Measurements from ENCODE around the gene NFATC2. TPM values are rescaled to one million over a fixed set of nuclear protein-coding genes. Genes with fewer than 3 reads are reported as not detected.

The NFATC2 gene
- polyA plus RNA-seq, 1 of the 3 experiments (the other 2 are of a cell fraction), result 0.36 TPM

- Histone ChIP-seq H3K9me2 (no peaks in the 10 kb centered on the region), H3K9me3 (no peaks in the 10 kb centered on the region), H3K4me1 (ENCODE audit: control insufficient read depth in 1 of 2, insufficient read depth in 2 of 2, low read depth in 1 of 2, low read length in 1 of 2) (no peaks in the 10 kb centered on the region; a peak in 1 of 4 replicates), H4K20me1 (ENCODE audit: insufficient read depth) (no peaks in the 10 kb centered on the region), H3K27me3 (ENCODE audit: insufficient read depth) (no peaks in the 10 kb centered on the region), H3K36me3 (replicated peaks in 1 of 2; ENCODE audit: control insufficient read depth in 1 of 2, insufficient read depth in 2 of 2, low read length in 1 of 2) (no peaks in the 10 kb centered on the region), H3K4me2 (no peak overlapping the region), H3F3A (replicated peaks; ENCODE audit: insufficient read depth) (peaks cover 7% of the 10 kb centered on the region), H3K4me3 (ENCODE audit: low read depth in 2 of 2, low read length in 1 of 2) (no peak overlapping the region), H3K27ac (ENCODE audit: low read depth in 2 of 2, low read length in 1 of 2) (no peak overlapping the region), H3K79me2 (ENCODE audit: insufficient read depth) (no peaks in the 10 kb centered on the region; the same call in 1 of the 2 replicates), H2AFZ (ENCODE audit: low read depth) (no peak overlapping the region), H3K9ac (no peak overlapping the region)
- ChIA-PET POLR2A (no interaction called here), CTCF (interaction anchor here (1.0 to 1.6 kb wide), 2 partner anchors 45 to 520 kb away, joined by 3 to 7 read pairs; no protein-coding TSS in a partner anchor)
- WGBS (ENCODE audit: low lambda C conversion rate), result 91% methylated on average over 17 of the region's 17 CpGs
- no peak for TF ChIP-seq NFIC (IDR thresholded peaks at IDR 0.05; ENCODE audit: borderline replicate concordance)
- DNase-seq, result no peak
Observed at GRCh38 chr20:51508158-51508557, 34.4 kb downstream of the NFATC2 start.

DNA sequence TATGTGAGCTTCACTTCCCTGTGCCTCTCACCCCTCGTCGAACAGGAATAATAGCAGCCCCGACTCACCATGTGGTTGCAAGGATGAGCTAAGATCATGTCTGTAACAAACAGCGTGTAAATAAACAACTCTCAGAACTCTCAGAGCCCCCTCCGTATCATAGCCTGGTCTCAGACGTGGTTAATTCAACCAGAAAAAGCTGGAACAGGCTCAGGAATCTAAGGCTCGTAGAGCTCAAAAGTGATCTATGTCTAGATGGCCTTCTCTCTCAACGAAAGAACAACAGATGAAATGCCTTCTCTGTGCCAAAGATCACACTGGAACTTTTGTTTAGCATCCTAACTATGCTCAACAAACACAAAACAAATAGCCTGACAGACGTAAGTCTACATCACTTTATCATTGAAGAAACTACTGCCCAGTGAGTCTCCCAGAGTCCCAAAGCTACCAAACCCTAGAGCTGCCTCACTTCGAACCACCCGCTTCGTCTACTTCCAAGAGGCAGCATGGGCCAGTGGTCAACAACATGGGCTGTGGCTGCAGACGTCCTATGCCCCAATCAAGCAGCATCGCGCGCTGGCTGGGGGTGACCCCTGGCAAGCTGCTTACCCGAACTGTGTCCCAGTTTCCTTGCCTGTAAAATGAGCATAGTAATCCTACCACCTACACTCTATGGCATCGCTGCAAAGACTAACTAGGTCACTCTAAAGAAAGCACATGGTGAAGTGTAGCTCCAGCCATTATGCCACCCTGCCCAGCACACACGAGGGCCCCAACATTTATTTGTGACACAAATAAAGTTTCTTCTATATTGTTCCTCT lies 35.1 kb downstream of the NFATC2 start:
- no peak for TF ChIP-seq TCF12 (IDR thresholded peaks at IDR 0.05)
- no peak for TF ChIP-seq TAF1 (IDR thresholded peaks at IDR 0.05; ENCODE audit: borderline replicate concordance, low read depth, low read length)
- TF ChIP-seq FOSL2 (IDR thresholded peaks at IDR 0.05; ENCODE audit: borderline replicate concordance, low read depth), result no peak
- no peak for TF ChIP-seq GATA2 (CRISPR knock-in tag; IDR thresholded peaks at IDR 0.05)
- TF ChIP-seq TEAD4 (IDR thresholded peaks at IDR 0.05; ENCODE audit: borderline replicate concordance, insufficient read depth), result no peak
- TF ChIP-seq SIN3A (IDR thresholded peaks at IDR 0.05; ENCODE audit: borderline replicate concordance, low read depth, low read length), result no peak
- no peak for TF ChIP-seq FOXM1 (IDR thresholded peaks at IDR 0.05; ENCODE audit: low read depth)
- no peak for TF ChIP-seq GABPA (IDR thresholded peaks at IDR 0.05; ENCODE audit: low read depth)
- TF ChIP-seq, protein P1, sequence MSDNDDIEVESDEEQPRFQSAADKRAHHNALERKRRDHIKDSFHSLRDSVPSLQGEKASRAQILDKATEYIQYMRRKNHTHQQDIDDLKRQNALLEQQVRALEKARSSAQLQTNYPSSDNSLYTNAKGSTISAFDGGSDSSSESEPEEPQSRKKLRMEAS (IDR thresholded peaks at IDR 0.05; ENCODE audit: low read depth), result no peak
- Histone ChIP-seq H3K9me2 (no peaks in the 10 kb centered on the region), H3K4me3 (ENCODE audit: low read depth in 2 of 2, low read length in 1 of 2) (no peak overlapping the region), H2AFZ (ENCODE audit: low read depth) (no peak overlapping the region), H3K9ac (no peak overlapping the region), H4K20me1 (ENCODE audit: insufficient read depth) (no peaks in the 10 kb centered on the region), H3K27ac (ENCODE audit: low read depth in 2 of 2, low read length in 1 of 2) (no peak overlapping the region), H3K36me3 (replicated peaks in 1 of 2; ENCODE audit: control insufficient read depth in 1 of 2, insufficient read depth in 2 of 2, low read length in 1 of 2) (no peaks in the 10 kb centered on the region), H3K27me3 (ENCODE audit: insufficient read depth) (no peaks in the 10 kb centered on the region), H3F3A (replicated peaks; ENCODE audit: insufficient read depth) (peaks cover under 1% of the 10 kb centered on the region), H3K4me1 (ENCODE audit: control insufficient read depth in 1 of 2, insufficient read depth in 2 of 2, low read depth in 1 of 2, low read length in 1 of 2) (no peaks in the 10 kb centered on the region; a peak in 1 of 4 replicates), H3K4me2 (no peak overlapping the region), H3K79me2 (ENCODE audit: insufficient read depth) (no peaks in the 10 kb centered on the region; the same call in 1 of the 2 replicates), H3K9me3 (no peaks in the 10 kb centered on the region)
- ChIA-PET POLR2A (no interaction called here), CTCF (interaction anchor here (0.9 to 1.6 kb wide), 3 partner anchors 38 to 520 kb away, joined by 3 to 7 read pairs (median 4); no protein-coding TSS in a partner anchor)
- WGBS (ENCODE audit: low lambda C conversion rate), result 89% methylated on average over 18 of the region's 19 CpGs
- no peak for DNase-seq
